SK-N-SH (cell line): ENCODE results near the gene KRT6A. TPM values are rescaled to one million over a fixed set of nuclear protein-coding genes. Genes with fewer than 3 reads are reported as not detected.

Experiments used
- CTCF ChIA-PET: fragments of 300-600, 350-600 bp; formaldehyde crosslinking; extraction: SDS; loops from one replicate; lab custom pipeline; 2021; lab: Yijun Ruan, JAX
- POLR2A ChIA-PET: fragments of 350-600 bp; sonication (Branson Sonifier 250); formaldehyde crosslinking; extraction: SDS; loops from one replicate; lab custom pipeline; 2020; ENCODE audit warnings: antibody characterized with exemption, inconsistent platforms; lab: Yijun Ruan, JAX
- DNase-seq: peaks from one replicate; pipeline ENCODE4 v3.0.0; 2012
- H2AFZ ChIP-seq: fragments of 200-600 bp; sonication (generic); 2 replicates; pipeline ENCODE4 v1.8.1; 2016; ENCODE audit warnings: antibody characterized with exemption, mild to moderate bottlenecking, low read depth
- H3F3A ChIP-seq: fragments of 200-600 bp; sonication (generic); replicated peaks from 2 replicates; pipeline ENCODE3; 2016; ENCODE audit warnings: antibody characterized with exemption, mild to moderate bottlenecking; ENCODE audit not compliant: insufficient read depth
- H3K27ac ChIP-seq, 2 experiments: fragments of 200-500 bp in 1 of 2; fragments of 200-600 bp in 1 of 2; sonication (Bioruptor generic) in 1 of 2; sonication (generic), shearing (Covaris generic) in 1 of 2; 2 replicates each; pipeline versions ENCODE4 v1.5.1 to v1.6.1; 2014 to 2016; ENCODE audit warnings: low read depth in 2 of 2, inconsistent platforms in 1 of 2, low read length in 1 of 2, mild to moderate bottlenecking in 1 of 2, mixed read lengths in 1 of 2
- H3K27me3 ChIP-seq: fragments of 200-600 bp; sonication (generic), shearing (Covaris generic); 2 replicates; pipeline ENCODE4 v1.6.1; 2016; ENCODE audit warnings: mixed run types; ENCODE audit not compliant: insufficient read depth
- H3K36me3 ChIP-seq, 2 experiments: fragments of 200-500 bp in 1 of 2; fragments of 200-600 bp in 1 of 2; sonication (Bioruptor generic) in 1 of 2; sonication (generic) in 1 of 2; replicated peaks in 1 of 2; 2 replicates each; pipeline versions ENCODE3 to v1.5.1; 2014 to 2016; ENCODE audit warnings: low read length in 1 of 2, mild to moderate bottlenecking in 1 of 2; ENCODE audit not compliant: insufficient read depth in 2 of 2, control insufficient read depth in 1 of 2
- H3K4me1 ChIP-seq, 2 experiments: fragments of 200-500 bp in 1 of 2; fragments of 200-600 bp in 1 of 2; sonication (Bioruptor generic) in 1 of 2; sonication (generic), shearing (Covaris generic) in 1 of 2; 2 replicates each; pipeline versions ENCODE4 v1.5.1 to v1.6.1; 2014 to 2016; ENCODE audit warnings: low read depth in 1 of 2, low read length in 1 of 2, mixed run types in 1 of 2; ENCODE audit not compliant: insufficient read depth in 2 of 2, control insufficient read depth in 1 of 2
- H3K4me2 ChIP-seq: fragments of 200-600 bp; sonication (generic), shearing (Covaris generic); 2 replicates; pipeline ENCODE4 v1.6.1; 2017; ENCODE audit warnings: mixed run types
- H3K4me3 ChIP-seq, 2 experiments: fragments of 200-500 bp in 1 of 2; fragments of 200-600 bp in 1 of 2; sonication (Bioruptor generic) in 1 of 2; sonication (generic), shearing (Covaris generic) in 1 of 2; 2 replicates each; pipeline versions ENCODE4 v1.5.1 to v1.8.1; 2014 to 2016; ENCODE audit warnings: low read depth in 2 of 2, inconsistent platforms in 1 of 2, low read length in 1 of 2, mild to moderate bottlenecking in 1 of 2, mixed read lengths in 1 of 2, moderate library complexity in 1 of 2
- H3K79me2 ChIP-seq: fragments of 200-600 bp; sonication (generic); 2 replicates; pipeline ENCODE4 v1.8.1; 2017; ENCODE audit warnings: mild to moderate bottlenecking; ENCODE audit not compliant: insufficient read depth
- H3K9ac ChIP-seq: fragments of 200-600 bp; sonication (generic); 2 replicates; pipeline ENCODE4 v1.6.1; 2017; ENCODE audit warnings: mixed run types
- H3K9me2 ChIP-seq: fragments of 200-600 bp; sonication (generic); 2 replicates; pipeline ENCODE4 v1.6.1; 2017; ENCODE audit warnings: mixed run types
- H3K9me3 ChIP-seq: fragments of 200-600 bp; sonication (generic); 2 replicates; pipeline ENCODE4 v1.6.1; 2017; ENCODE audit warnings: mixed run types, mild to moderate bottlenecking, moderate library complexity
- H4K20me1 ChIP-seq: fragments of 200-600 bp; sonication (generic); 2 replicates; pipeline ENCODE4 v1.6.1; 2017; ENCODE audit warnings: mild to moderate bottlenecking, mixed run types; ENCODE audit not compliant: insufficient read depth
- EZH2phosphoT487 ChIP-seq: fragments of 200-600 bp; sonication (generic); IDR thresholded peaks from 2 replicates; pipeline ENCODE4 v1.6.1; 2017; ENCODE audit warnings: low read depth, mixed run types, mild to moderate bottlenecking, antibody characterized with exemption, moderate library complexity, borderline replicate concordance
- FOXM1 ChIP-seq: IDR thresholded peaks from 2 replicates; pipeline ENCODE4 v1.4.0; 2012; ENCODE audit warnings: low read depth, mild to moderate bottlenecking
- GATA2 ChIP-seq: sonication (generic); formaldehyde crosslinking; IDR thresholded peaks from 2 replicates; pipeline ENCODE4 v1.5.0; 2020; ENCODE audit warnings: mild to moderate bottlenecking, missing genetic modification reagents
- JUND ChIP-seq: IDR thresholded peaks from 2 replicates; pipeline ENCODE4 v1.4.0; 2012
- PBX3 ChIP-seq: IDR thresholded peaks from 2 replicates; pipeline ENCODE4; 2012
- POLR2AphosphoS5 ChIP-seq: IDR thresholded peaks from 2 replicates; pipeline ENCODE4 v1.6.1; 2012; ENCODE audit warnings: low read depth, low read length
- RAD21 ChIP-seq: IDR thresholded peaks from 2 replicates; pipeline ENCODE4 v1.6.1; 2012; ENCODE audit warnings: mild to moderate bottlenecking, low read length
- SIN3A ChIP-seq: IDR thresholded peaks from 2 replicates; pipeline ENCODE4 v1.6.1; 2012; ENCODE audit warnings: low read depth, mild to moderate bottlenecking, low read length, moderate library complexity, borderline replicate concordance
- SMC3 ChIP-seq: IDR thresholded peaks from 2 replicates; pipeline ENCODE4 v1.6.1; 2012; ENCODE audit warnings: low read depth, low read length, improper control_type of control experiment
- TEAD4 ChIP-seq: IDR thresholded peaks from 2 replicates; pipeline ENCODE4 v1.4.0; 2012; ENCODE audit warnings: mild to moderate bottlenecking, borderline replicate concordance; ENCODE audit not compliant: insufficient read depth
- USF2 ChIP-seq: fragments of 150-350 bp; IDR thresholded peaks from 2 replicates; pipeline ENCODE4 v1.6.1; 2017; ENCODE audit warnings: antibody characterized with exemption, low read length, low read depth, borderline replicate concordance
- YY1 ChIP-seq: IDR thresholded peaks from 2 replicates; pipeline ENCODE4 v1.4.0; 2012; ENCODE audit warnings: low read depth, mild to moderate bottlenecking
- WGBS: methylation state at CpG from one replicate; pipeline ENCODE4 v1.1.6; 2017; ENCODE audit warnings: low lambda C conversion rate; 5-methylcytosine and 5-hydroxymethylcytosine counted together
- polyA plus RNA-seq, 3 experiments: library from polyadenylated mRNA; depleted of rRNA; stranded (reverse); fragments of >200 nt; gene quantifications; 2 replicates each; pipeline ENCODE4 v1.2.3, GENCODE V29; 2012
- TF ChIP-seq, protein P1 (sequence below): fragments of 150-350 bp; IDR thresholded peaks from 2 replicates; pipeline ENCODE4 v1.6.1; 2016; ENCODE audit warnings: mild to moderate bottlenecking, low read depth, low read length
- TF ChIP-seq, protein P2 (sequence below): IDR thresholded peaks from 2 replicates; pipeline ENCODE4 v1.6.1; 2012; ENCODE audit warnings: mild to moderate bottlenecking, low read depth, low read length, moderate library complexity

KRT6A gene
- polyA plus RNA-seq, 1 of the 3 experiments (the other 2 are of a cell fraction) = not detected

- no peak for TF ChIP-seq GATA2
- no peak for TF ChIP-seq FOXM1
- TF ChIP-seq, protein P1, sequence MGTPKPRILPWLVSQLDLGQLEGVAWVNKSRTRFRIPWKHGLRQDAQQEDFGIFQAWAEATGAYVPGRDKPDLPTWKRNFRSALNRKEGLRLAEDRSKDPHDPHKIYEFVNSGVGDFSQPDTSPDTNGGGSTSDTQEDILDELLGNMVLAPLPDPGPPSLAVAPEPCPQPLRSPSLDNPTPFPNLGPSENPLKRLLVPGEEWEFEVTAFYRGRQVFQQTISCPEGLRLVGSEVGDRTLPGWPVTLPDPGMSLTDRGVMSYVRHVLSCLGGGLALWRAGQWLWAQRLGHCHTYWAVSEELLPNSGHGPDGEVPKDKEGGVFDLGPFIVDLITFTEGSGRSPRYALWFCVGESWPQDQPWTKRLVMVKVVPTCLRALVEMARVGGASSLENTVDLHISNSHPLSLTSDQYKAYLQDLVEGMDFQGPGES = no peak
- no peak for TF ChIP-seq JUND
- TF ChIP-seq POLR2AphosphoS5 = no peak
- TF ChIP-seq, protein P2, sequence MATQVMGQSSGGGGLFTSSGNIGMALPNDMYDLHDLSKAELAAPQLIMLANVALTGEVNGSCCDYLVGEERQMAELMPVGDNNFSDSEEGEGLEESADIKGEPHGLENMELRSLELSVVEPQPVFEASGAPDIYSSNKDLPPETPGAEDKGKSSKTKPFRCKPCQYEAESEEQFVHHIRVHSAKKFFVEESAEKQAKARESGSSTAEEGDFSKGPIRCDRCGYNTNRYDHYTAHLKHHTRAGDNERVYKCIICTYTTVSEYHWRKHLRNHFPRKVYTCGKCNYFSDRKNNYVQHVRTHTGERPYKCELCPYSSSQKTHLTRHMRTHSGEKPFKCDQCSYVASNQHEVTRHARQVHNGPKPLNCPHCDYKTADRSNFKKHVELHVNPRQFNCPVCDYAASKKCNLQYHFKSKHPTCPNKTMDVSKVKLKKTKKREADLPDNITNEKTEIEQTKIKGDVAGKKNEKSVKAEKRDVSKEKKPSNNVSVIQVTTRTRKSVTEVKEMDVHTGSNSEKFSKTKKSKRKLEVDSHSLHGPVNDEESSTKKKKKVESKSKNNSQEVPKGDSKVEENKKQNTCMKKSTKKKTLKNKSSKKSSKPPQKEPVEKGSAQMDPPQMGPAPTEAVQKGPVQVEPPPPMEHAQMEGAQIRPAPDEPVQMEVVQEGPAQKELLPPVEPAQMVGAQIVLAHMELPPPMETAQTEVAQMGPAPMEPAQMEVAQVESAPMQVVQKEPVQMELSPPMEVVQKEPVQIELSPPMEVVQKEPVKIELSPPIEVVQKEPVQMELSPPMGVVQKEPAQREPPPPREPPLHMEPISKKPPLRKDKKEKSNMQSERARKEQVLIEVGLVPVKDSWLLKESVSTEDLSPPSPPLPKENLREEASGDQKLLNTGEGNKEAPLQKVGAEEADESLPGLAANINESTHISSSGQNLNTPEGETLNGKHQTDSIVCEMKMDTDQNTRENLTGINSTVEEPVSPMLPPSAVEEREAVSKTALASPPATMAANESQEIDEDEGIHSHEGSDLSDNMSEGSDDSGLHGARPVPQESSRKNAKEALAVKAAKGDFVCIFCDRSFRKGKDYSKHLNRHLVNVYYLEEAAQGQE = no peak
- no peak for TF ChIP-seq TEAD4
- no peak for TF ChIP-seq SMC3
- TF ChIP-seq EZH2phosphoT487 = no peak
- TF ChIP-seq USF2 = no peak
- TF ChIP-seq YY1 = no peak
- TF ChIP-seq RAD21 = no peak
- no peak for TF ChIP-seq SIN3A
- TF ChIP-seq PBX3 = no peak
- TF ChIP-seq, all 33 proteins: peak for 0
- DNase-seq = no peak
Measured at GRCh38 chr12:52523824-52524223, 30.8 kb upstream of the KRT6A start.

More at GRCh38 chr12:52523824-52524223, 30.8 kb upstream of the KRT6A start:
- no peak overlapping the region for H3K4me3 ChIP-seq
- no peaks in the 10 kb centered on the region for H3K36me3 ChIP-seq
- H3K4me1 ChIP-seq = no peaks in the 10 kb centered on the region
- no peak overlapping the region for H3K9ac ChIP-seq
- CTCF ChIA-PET = interaction anchor here (1.1 kb wide), 2 partner anchors 10 to 24 kb away, joined by 3 read pairs; no protein-coding TSS in a partner anchor
- no peaks in the 10 kb centered on the region for H4K20me1 ChIP-seq
- no peaks in the 10 kb centered on the region for H3K9me2 ChIP-seq
- H3K9me3 ChIP-seq = no peaks in the 10 kb centered on the region
- peaks cover 41% of the 10 kb centered on the region; the same call in 1 of the 2 replicates for H3K27me3 ChIP-seq
- H3K27ac ChIP-seq = no peak overlapping the region
- no peak overlapping the region for H3K4me2 ChIP-seq
- 37% methylated on average over 4 of the region's 4 CpGs for WGBS
- POLR2A ChIA-PET = no interaction called here
- no peak overlapping the region for H2AFZ ChIP-seq
- H3K79me2 ChIP-seq = no peaks in the 10 kb centered on the region
- no peaks in the 10 kb centered on the region for H3F3A ChIP-seq
